Liver (tissue), 9 donors: ENCODE measurements around the gene SLX9. TPM values are rescaled to one million over a fixed set of nuclear protein-coding genes. Genes with fewer than 3 reads are reported as not detected.

Experiments
- DNase-seq: peaks from one replicate; pipeline ENCODE4 v3.0.0-alpha.2; 2017; ENCODE audit warnings: low spot score
- H3K27ac ChIP-seq, 2 donors: one replicate each; pipeline ENCODE4 v1.7.0; 2013; ENCODE audit warnings: inconsistent platforms in 2 of 2, low read length in 2 of 2, control low read depth in 1 of 2, low read depth in 1 of 2, mild to moderate bottlenecking in 1 of 2
- H3K27me3 ChIP-seq, 4 donors: one replicate each; pipeline versions ENCODE4 v1.6.1 to v1.7.0; 2013; ENCODE audit warnings: low read length in 3 of 4, inconsistent platforms in 1 of 4, mild to moderate bottlenecking in 1 of 4, moderate library complexity in 1 of 4; ENCODE audit not compliant: control insufficient read depth in 4 of 4, insufficient read depth in 4 of 4
- H3K36me3 ChIP-seq, 4 donors: one replicate each; pipeline versions ENCODE4 v1.6.1 to v1.7.0; 2013; ENCODE audit warnings: low read length in 3 of 4, mild to moderate bottlenecking in 3 of 4, low read depth in 1 of 4, moderate library complexity in 1 of 4; ENCODE audit not compliant: control insufficient read depth in 4 of 4, insufficient read depth in 3 of 4
- H3K4me1 ChIP-seq, 4 donors: one replicate each; pipeline versions ENCODE4 v1.6.1 to v1.7.0; 2013; ENCODE audit warnings: low read length in 3 of 4, mild to moderate bottlenecking in 3 of 4, moderate library complexity in 1 of 4; ENCODE audit not compliant: control insufficient read depth in 4 of 4, insufficient read depth in 4 of 4
- H3K4me3 ChIP-seq, 3 donors: one replicate each; pipeline versions ENCODE4 v1.6.1 to v1.7.0; 2013; ENCODE audit warnings: low read length in 3 of 3, control low read depth in 1 of 3, low read depth in 1 of 3, mild to moderate bottlenecking in 1 of 3
- H3K9ac ChIP-seq, 2 donors: one replicate each; pipeline ENCODE4 v1.7.0; 2013; ENCODE audit warnings: low read length in 2 of 2, mild to moderate bottlenecking in 2 of 2, moderate library complexity in 2 of 2, control low read depth in 1 of 2, low read depth in 1 of 2
- H3K9me3 ChIP-seq, 4 donors: one replicate each; pipeline versions ENCODE4 v1.6.1 to v1.7.0; 2013; ENCODE audit warnings: low read length in 3 of 4; ENCODE audit not compliant: control insufficient read depth in 4 of 4
- CTCF ChIP-seq: fragments of 150-350 bp; IDR thresholded peaks from 2 replicates; pipeline ENCODE4 v1.5.1; 2017; ENCODE audit warnings: improper control_type of control experiment, low read depth, low read length; ENCODE audit not compliant: missing input control
- EGR1 ChIP-seq, 2 donors: IDR thresholded peaks; 2 replicates each; pipeline ENCODE4 v1.6.1; 2016 to 2018; ENCODE audit warnings: antibody characterized with exemption in 2 of 2, low read depth in 2 of 2
- FOXA1 ChIP-seq: IDR thresholded peaks from 2 replicates; pipeline ENCODE4 v1.6.1; 2016; ENCODE audit warnings: antibody characterized with exemption
- FOXA2 ChIP-seq: IDR thresholded peaks from 2 replicates; pipeline ENCODE4 v1.6.1; 2016; ENCODE audit warnings: antibody characterized with exemption
- HNF4A ChIP-seq, 2 donors: conservative IDR thresholded peaks; 2 replicates each; pipeline ENCODE4 v1.6.1; 2016; ENCODE audit warnings: antibody characterized with exemption in 2 of 2, mild to moderate bottlenecking in 2 of 2
- JUND ChIP-seq, 2 donors: IDR thresholded peaks; 2 replicates each; pipeline ENCODE4 v1.6.1; 2016; ENCODE audit warnings: antibody characterized with exemption in 2 of 2
- NR2F2 ChIP-seq: IDR thresholded peaks from 2 replicates; pipeline ENCODE4 v1.6.1; 2016; ENCODE audit warnings: antibody characterized with exemption
- RAD21 ChIP-seq, 2 donors: IDR thresholded peaks; 2 replicates each; pipeline ENCODE4 v1.6.1; 2016; ENCODE audit warnings: antibody characterized with exemption in 2 of 2, mild to moderate bottlenecking in 2 of 2
- REST ChIP-seq: IDR thresholded peaks from 2 replicates; pipeline ENCODE4 v1.6.1; 2016; ENCODE audit warnings: antibody characterized with exemption, mild to moderate bottlenecking
- RXRA ChIP-seq, 2 donors: IDR thresholded peaks; 2 replicates each; pipeline ENCODE4 v1.6.1; 2017 to 2018; ENCODE audit warnings: antibody characterized with exemption in 2 of 2, mild to moderate bottlenecking in 1 of 2
- SP1 ChIP-seq: IDR thresholded peaks from 2 replicates; pipeline ENCODE4 v1.6.1; 2018; ENCODE audit warnings: antibody characterized with exemption, mild to moderate bottlenecking
- TAF1 ChIP-seq: conservative IDR thresholded peaks from 2 replicates; pipeline ENCODE4 v1.6.1; 2016; ENCODE audit warnings: antibody characterized with exemption, mild to moderate bottlenecking
- YY1 ChIP-seq: IDR thresholded peaks from 2 replicates; pipeline ENCODE4 v1.6.1; 2016; ENCODE audit warnings: antibody characterized with exemption, mild to moderate bottlenecking
- ZBTB33 ChIP-seq: IDR thresholded peaks from 2 replicates; pipeline ENCODE4 v1.6.1; 2016; ENCODE audit warnings: antibody characterized with exemption
- WGBS: extraction: QIAGEN DNeasy Blood & Tissue Kit; methylation state at CpG from one replicate; pipeline ENCODE4 v1.1.7; 2013; 5-methylcytosine and 5-hydroxymethylcytosine counted together
- polyA plus RNA-seq, 2 donors: library from polyadenylated mRNA; stranded (reverse) in 1 of 2; unstranded in 1 of 2; fragments of 200-250 nt in 1 of 2; fragments of >200 nt in 1 of 2; fragmentation: Nextera tagmentation in 1 of 2; extraction: Ambion mirVana in 1 of 2; gene quantifications; one replicate each; pipeline versions ENCODE4 v1.2.1 to v1.2.3, GENCODE V29; 2013 to 2015
- total RNA-seq, 2 donors: library from RNA; depleted of rRNA; stranded (reverse); fragments of >200 nt; gene quantifications; one replicate each; pipeline ENCODE4 v1.2.3, GENCODE V29; 2014
- donor health status: healthy.
- donor health status: healthy.
- donor health status: healthy.
- donor health status: healthy.
- donor health status: healthy.

The SLX9 gene
- total and polyA plus RNA-seq, 4 donors, result 7.5 to 20.3 (median 12.2) TPM

GRCh38 chr21:44892536-44893277 lies 47.1 kb upstream of the SLX9 start:
- no peaks in the 10 kb centered on the region for H3K36me3 ChIP-seq
- H3K27me3 ChIP-seq, result no peaks in the 10 kb centered on the region
- WGBS, result 47% methylated on average over 15 of the region's 15 CpGs
- peaks cover 11 to 40% (median 23%) of the 10 kb centered on the region in 4 donors for H3K4me1 ChIP-seq
- no peak for TF ChIP-seq TAF1
- TF ChIP-seq RAD21 (IDR thresholded peaks at IDR 0.05), result peak; percentile 82 to 91
- peak; percentile 87 for TF ChIP-seq CTCF
- no peak for TF ChIP-seq RXRA (IDR thresholded peaks at IDR 0.05)
- H3K27ac ChIP-seq, result no peak overlapping the region
- H3K9ac ChIP-seq, result no peak overlapping the region
- H3K9me3 ChIP-seq, result no peaks in the 10 kb centered on the region
- DNase-seq, result peak; percentile 78
- H3K4me3 ChIP-seq, result no peak overlapping the region

GRCh38 chr21:44893278-44893556 lies 46.6 kb upstream of the SLX9 start:
- Histone ChIP-seq H3K4me3 (no peak overlapping the region), H3K4me1 (peaks cover 7 to 35% (median 20%) of the 10 kb centered on the region in 4 donors), H3K9me3 (no peaks in the 10 kb centered on the region), H3K9ac (no peak overlapping the region), H3K27ac (no peak overlapping the region), H3K36me3 (no peaks in the 10 kb centered on the region), H3K27me3 (no peaks in the 10 kb centered on the region)
- TF ChIP-seq HNF4A (conservative IDR thresholded peaks at IDR 0.05) (no peak), SP1 (no peak), FOXA1 (no peak), CTCF (no peak), EGR1 (IDR thresholded peaks at IDR 0.05; ENCODE audit: low read depth in 2 of 2) (no peak), ZBTB33 (no peak), YY1 (no peak), REST (no peak), NR2F2 (no peak), JUND (IDR thresholded peaks at IDR 0.05) (no peak), FOXA2 (no peak)
- 93% methylated on average over 7 of the region's 7 CpGs for WGBS
- no peak for DNase-seq
